Posterior cingulate gyrus (tissue), 11 donors: Measurements from ENCODE around the gene CCDC110.

ENCODE experiments used
- DNase-seq, 10 donors: peaks; one replicate each; pipeline versions ENCODE4 v3.0.0 to v3.0.0-alpha.2; 2020 to 2021; ENCODE audit warnings: mixed read lengths in 3 of 10
- intact Hi-C: fragments of 100-400 bp; cut with DNase I; formaldehyde crosslinking; loops from one replicate; pipeline ENCODE4 v1.15.1; 2023

The CCDC110 gene

DNA sequence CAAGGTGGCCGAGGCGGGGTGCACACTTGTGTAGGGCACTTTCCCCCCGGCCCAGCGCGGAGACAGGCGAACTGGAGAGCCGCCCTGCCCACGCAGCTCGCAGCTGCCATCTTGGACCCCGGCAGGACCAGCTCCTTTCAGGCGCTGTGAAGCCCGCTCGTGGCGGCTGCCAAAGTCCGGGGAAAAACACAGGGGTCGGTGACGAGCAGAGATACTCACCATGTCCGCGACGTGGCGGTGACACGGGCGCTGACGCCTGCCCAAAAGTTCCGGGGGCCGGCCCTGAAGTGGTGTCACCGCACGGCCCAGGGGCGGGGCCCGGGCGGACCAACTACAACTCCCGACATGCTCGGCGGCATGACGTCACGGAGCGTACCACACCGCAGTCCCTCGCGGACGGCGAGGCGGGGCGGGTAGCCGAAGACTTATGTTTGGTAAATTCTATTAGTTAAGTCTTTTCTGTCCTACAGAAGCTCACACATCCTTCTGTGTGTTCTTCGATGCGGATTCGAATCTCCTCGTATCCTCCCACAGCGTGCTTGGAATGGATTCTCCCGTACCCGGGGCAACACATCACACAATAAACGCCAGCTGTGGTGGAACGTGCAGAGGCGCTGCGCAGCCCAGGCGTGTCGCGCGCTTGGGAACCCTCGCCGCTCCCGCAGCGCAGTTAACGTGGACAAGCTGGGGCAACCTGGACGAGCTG is 45.7 kb downstream of the CCDC110 start, which contains the start of gene UFSP2:
Gene UFSP2, minus strand, starts transcription at position 318 of the 706 bp plus-strand sequence. Its CDS starts 96 bp downstream, at position 222.
- intact Hi-C loops: loop anchor here (2.0 to 10.0 kb wide), 3 partner anchors 45 to 599 kb away; partner anchors contain the start of genes CCDC110, CFAP97 and SNX25
- peak; percentile 79 to 98 (median 88) for DNase-seq

DNA sequence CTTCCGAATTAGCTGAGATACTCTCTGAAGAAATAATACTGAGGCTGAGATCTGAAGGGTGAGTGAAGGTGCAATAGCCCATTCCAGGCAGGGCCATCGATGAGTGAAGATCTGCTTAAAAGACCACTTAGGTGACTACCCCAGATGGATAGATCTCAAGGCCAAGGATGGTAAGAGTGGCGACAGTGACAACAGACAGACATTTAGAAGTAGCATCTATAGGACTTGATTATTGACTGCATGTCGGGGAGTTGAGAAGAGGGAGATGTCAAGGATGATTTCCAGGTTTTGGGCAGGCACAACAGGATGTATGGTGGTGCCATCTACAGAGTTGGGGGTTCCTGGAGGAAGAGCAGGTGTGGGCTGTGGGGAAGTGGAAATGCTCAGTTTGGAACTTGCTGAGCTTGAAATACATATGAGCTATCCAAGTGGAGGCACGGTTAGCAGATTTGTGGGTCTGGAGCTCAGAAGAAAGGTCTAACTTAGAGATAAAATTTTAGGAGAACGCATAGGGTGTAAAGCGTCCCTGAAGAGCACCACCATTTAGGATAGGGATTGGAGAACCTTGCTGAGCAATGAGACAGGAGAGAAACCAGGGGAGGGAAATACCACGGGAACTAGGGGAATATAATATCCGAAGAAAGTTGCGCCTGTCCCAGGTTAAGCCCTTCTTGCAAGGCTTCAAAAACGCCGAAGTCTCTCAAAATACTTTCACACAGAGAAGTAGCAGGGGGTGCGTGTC is 46.5 kb downstream of the CCDC110 start:
- intact Hi-C loops: loop anchor here (2.0 to 10.0 kb wide), 3 partner anchors 46 to 600 kb away; partner anchors contain the start of genes CCDC110, CFAP97 and SNX25
- DNase-seq: no peak

DNA sequence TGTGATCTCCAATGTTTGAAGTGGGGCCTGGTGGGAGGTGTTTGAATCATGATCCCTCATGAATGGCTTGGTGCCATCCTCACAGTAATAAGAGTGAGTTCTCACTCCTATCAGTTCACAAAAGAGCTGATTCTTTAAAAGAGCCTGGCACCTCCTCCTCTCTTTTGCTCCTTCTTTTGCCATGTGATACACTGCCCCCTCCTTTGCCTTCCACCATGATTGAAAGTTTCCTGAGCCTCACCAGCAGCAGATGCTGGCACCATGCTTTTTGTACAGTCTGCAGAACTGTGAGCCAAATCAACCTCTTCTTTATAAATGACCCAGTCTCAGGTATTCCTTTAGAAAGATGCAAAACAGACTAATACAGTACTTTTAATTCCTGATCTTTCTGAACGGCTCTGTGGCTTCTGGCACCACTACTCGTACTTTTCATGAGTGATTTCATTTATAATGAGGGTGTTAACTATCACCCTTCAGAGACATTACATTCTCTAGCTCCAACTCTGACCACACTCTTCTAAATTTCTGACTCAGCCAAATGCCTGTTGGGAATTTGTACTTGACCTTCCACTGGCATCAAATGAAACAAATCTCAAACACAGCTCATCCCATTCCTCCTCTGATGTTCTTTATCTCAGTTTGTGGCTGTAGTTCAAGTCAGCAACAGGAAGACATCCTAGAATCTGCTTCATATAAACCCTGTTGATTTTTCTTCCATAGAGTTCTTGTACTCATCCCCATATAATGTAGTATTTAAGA is 50.0 kb downstream of the CCDC110 start:
- DNase-seq: no peak
- intact Hi-C loops: loop anchor here (10.0 kb wide), 2 partner anchors 217 to 603 kb away; partner anchors contain the start of genes CFAP97 and SNX25

DNA sequence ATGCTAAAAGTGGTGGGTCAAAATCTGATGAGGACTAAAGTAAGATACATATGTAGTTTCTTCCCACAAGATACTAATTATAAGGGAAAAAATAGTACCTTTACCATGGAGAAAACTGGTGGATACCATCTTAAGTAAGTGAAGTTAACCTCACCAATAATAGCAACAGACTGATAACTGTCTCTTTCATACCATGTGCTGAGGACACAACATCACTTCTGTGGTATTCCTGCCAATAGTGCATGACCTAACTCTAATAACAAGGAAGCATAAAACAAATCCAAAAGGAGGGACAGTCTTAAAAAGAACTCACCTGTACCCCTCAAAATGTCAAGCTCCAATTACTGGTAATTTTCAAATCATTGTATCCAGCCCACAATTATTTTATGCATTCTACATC is 54.6 kb downstream of the CCDC110 start:
- intact Hi-C loops: no loop called here
- no peak for DNase-seq

DNA sequence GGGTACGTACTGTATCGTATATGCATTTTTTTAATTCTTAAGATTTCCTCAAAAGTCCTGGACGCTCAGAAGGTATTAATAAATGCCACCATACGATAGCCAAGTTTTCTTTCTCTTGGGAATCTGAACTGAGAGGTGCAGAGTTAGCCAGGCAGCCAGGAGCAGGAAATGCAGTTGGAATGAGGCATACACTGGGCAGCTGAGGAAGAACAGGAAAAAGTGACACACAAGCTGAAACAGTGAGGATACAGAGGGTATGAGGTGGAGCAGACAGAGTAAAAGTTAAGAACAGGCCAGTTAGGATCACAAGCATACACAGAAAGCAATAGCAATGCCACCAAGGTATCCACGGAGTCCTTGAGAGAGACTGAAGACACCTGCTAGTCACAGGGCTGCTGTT is 59.1 kb downstream of the CCDC110 start:
- intact Hi-C loops: no loop called here

DNA sequence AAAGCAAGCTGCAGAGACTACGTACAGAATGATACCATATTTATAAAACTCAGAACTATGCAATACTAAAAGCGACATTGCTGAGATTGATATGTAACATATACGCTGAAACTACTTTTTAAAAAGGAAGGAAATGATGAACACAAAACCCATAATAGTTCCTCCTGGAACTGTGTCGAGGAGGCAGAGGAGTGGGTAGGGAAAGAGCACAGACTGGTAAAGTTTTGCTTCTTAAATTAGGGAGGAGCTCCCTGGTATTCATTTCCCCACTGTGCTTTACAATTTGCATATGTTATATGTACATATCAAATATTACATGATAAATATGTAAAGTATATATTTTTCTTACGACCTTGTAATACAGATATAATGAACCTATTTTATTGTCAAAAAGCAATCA is 59.7 kb downstream of the CCDC110 start:
- intact Hi-C loops: no loop called here
- no peak for DNase-seq

More for the DNA sequence above, 59.1 kb downstream of the CCDC110 start:
- no peak for DNase-seq

DNA sequence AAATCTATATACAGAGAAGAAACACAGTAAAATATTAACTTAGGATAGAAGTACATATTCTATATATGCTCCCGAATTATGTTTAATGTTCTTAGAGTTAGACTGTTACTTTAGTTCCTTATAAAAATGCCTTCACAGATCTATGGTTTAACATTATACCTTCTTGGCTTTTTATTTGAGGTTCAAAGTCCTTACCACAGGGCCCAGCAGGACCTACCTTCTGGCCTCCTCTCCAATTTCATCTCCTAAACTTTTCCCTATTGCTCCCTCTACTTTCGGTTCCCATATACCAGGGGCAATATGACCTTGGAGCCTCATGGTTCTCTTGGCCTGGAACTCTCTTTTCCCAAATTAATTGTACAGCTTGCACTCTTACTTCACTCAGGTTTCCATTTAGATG is 63.1 kb downstream of the CCDC110 start:
- intact Hi-C loops: no loop called here
- no peak for DNase-seq

DNA sequence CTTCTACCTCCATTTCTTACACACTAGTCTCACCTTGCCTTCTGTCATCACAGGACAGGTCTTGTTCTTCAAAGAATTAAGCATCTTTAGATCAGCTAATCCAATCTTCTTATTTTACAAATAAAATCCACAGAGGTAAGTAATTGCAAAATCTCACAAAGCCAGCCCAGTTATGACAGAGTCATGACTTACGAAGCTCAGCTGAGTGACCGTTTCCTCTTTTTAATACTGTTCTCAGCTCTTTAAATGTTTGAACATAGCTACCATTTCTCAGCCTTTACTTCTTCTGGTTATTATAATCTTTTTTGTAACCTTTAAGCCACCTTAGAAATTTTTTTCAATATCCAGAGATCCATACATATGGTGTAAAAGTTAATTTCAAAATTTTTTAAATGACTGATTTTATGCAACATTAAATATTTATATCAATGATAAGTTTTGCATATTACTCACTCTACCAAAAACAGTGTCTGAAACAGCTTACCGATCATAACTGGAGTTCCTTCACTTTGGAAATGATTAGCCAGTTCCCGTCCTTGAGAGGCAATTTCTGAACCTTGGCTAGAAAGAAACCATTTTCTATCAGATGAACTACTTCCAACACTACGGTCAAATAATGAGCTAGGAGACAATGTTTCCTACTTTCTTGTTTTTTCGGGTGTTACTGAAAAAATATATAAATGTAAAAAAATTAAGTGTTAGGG is 66.1 kb downstream of the CCDC110 start:
- intact Hi-C loops: no loop called here
- no peak for DNase-seq

DNA sequence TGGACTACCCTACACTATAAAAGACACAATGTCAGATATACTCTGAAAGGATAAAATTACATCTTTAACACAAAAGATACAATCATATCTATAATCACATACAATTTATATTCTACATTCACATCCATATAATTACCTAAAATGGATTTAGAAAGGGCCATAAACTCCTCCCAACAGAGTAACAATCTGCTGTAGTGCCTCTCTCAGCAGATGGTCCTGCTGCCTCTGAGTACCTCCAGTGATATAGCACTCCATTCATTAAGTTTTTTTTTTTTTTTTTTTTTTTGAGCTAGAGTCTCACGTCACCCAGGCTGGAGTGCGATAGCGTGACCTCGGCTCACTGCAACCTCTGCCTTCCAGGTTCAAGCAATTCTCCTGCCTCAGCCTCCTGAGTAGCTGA is 67.5 kb downstream of the CCDC110 start:
- no peak for DNase-seq
- intact Hi-C loops: no loop called here

DNA sequence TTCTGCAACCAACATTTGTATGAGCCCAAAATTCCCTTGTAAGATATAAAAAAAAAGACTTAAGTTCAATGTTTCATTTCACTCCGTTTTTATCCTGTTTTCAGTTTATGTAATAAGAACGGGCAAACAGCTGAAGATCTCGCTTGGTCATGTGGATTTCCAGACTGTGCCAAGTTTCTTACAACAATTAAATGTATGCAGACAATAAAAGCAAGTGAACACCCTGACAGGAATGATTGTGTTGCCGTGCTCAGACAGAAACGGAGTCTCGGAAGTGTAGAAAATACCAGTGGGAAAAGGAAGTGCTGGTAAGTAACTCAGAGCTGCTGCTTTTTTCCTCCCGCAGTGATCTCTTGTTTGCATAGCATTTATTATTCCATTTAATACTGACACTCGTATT is 72.1 kb downstream of the CCDC110 start:
- no peak for DNase-seq
- intact Hi-C loops: loop anchor here (5.0 to 10.0 kb wide), 2 partner anchors 95 to 197 kb away; partner anchors contain the start of gene CFAP97

DNA sequence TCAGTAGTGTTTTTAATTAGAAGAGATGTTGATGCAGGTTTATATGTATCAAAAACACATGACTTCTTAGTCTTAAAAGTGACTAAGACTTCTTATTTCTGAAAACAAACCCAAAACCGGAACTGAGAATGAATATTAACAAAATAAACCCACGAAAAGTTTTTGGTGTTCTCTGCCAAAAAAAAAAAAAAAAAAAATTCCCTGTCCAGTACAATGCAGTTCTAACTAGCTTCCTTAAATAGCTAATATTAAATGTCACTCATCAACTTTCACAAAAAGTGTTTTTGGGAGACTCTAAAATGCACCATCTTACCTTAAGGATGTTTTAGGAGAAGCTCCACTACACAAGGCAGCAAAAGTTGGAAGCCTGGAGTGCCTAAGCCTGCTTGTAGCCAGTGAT is 72.9 kb downstream of the CCDC110 start:
- DNase-seq: no peak
- intact Hi-C loops: loop anchor here (5.0 to 10.0 kb wide), 2 partner anchors 94 to 196 kb away; partner anchors contain the start of gene CFAP97

DNA sequence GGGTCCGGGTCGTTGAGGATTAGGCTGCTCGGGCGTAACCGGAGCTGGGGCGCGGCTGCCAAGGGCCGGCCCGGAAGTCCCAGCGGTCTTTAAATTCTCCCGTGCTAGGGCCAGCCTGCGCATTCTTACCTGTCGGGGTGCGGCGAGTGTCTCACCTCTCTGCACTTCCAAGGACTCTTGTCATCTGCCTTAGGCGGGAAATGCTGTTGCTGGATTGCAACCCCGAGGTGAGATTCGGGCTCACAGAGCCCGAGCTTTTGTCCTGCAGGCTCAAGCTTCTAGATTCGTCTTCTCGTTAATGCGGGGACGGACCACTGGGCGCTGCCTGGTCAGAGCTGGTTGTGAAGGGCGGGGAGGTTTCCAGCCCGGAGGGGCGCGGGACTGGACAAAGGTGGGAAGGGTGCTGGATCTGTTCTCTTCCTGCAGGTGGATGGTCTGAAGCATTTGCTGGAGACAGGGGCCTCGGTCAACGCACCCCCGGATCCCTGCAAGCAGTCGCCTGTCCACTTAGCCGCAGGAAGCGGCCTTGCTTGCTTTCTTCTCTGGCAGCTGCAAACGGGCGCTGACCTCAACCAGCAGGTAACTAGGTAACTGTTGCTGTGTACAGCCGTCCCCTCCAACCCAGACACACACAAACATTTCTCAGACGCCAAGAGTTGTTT is 74.7 kb downstream of the CCDC110 start, which contains the start of gene ANKRD37:
Gene ANKRD37, plus strand, starts transcription at position 118 of the 662 bp plus-strand sequence. Its CDS starts 83 bp downstream, at position 201.
- intact Hi-C loops: loop anchor here (2.0 to 10.0 kb wide), 3 partner anchors 74 to 195 kb away; partner anchors contain the start of genes CCDC110 and CFAP97

DNA sequence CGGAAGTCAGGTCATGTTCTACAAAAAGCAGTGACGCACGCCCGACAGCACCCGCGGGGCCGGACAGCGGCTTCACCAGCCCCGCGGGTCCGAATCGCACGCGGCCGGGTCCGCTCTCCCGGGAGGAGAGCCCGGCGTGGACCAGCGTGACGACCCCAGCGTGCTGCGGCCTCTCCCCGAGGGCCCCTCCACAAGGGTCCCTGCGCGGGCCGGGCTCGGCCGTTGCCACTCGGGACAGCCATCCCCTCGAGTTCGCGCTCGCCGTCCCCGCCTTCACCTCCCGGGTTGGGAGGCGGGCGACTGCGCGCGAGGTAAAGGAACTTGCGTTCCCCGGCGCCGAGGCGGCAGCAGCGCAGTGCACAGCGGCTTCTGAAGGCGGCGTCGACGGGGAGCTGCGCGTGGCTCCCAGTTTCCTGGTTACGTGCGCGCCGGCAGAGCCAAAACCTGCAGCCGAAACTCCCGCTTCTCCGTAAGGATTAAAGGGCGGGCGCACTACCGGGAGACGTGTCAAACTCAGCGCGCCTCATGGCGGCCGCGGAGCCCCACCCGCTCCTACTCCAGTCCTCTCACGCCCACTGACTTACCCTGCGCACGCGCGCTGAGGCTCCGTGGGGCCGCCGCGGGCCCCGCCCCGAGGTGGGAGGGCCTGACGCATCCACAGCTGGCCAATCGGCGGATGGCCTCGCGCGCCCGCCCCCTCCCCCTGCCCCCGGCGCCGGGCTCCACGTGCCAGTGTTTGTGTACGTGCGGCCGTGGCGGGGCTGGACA is 75.4 kb downstream of the CCDC110 start:
- intact Hi-C loops: loop anchor here (2.0 to 10.0 kb wide), 3 partner anchors 75 to 194 kb away; partner anchors contain the start of genes CCDC110 and CFAP97
- peak; percentile 93 to 100 (median 97) for DNase-seq

More for the DNA sequence above, 74.7 kb downstream of the CCDC110 start, which contains the start of gene ANKRD37:
- peak in 8 of 10 donors; percentile 21 to 88 (median 28) for DNase-seq

DNA sequence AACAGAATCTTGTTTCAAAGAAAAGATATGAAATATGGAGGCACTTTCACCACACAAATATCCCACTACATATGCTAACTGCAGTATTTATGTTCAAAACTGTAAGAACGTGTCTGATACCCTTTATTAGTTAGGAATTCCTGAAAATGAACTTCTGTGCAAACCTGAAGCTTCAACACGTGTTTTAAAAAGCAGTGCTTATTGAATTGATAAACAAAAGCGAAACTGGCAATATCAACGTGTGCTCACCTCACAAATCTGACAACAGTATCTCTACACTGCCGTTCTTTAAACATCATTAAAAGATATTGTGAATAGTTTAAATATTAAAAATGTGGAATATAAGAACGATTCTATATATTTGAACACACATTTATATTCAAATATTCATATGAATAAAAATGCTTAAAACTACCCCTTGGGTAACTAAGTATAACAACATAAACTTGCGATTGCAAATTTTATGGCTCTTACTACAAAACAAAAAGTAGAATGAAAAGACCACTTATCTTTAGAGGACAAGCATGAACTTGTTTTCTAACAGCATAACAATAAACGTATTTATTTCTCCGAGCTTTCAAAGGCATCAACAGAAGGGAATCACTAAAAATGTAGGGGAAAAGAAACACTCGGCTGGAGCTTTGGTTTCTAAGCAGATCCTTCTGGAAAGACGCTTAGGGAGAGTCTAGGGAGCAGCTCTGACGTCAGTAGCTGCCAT is 76.1 kb downstream of the CCDC110 start, which contains the start of gene LRP2BP:
Gene LRP2BP, minus strand, starts transcription at position 687 of the 718 bp plus-strand sequence. CDS start 17,738 bp downstream, outside the sequence.
- no peak for DNase-seq
- intact Hi-C loops: loop anchor here (5.0 to 10.0 kb wide), 2 partner anchors 91 to 193 kb away; partner anchors contain the start of gene CFAP97
